Activated CD4-positive, CD25-positive, alpha-beta regulatory T cell (primary cell): Measurements from ENCODE around the gene CTU1.

Experiments
- DNase-seq, 4 experiments: peaks; one replicate each; lab custom pipeline; 2025; lab: John Stamatoyannopoulos, UW

Gene CTU1

GRCh38 chr19:51131780-51132680 is 23.8 kb upstream of the CTU1 start:
- DNase-seq: no peak

- DNase-seq: no peak
Observed at GRCh38 chr19:51129716-51130115, 21.5 kb upstream of the CTU1 start.

DNA sequence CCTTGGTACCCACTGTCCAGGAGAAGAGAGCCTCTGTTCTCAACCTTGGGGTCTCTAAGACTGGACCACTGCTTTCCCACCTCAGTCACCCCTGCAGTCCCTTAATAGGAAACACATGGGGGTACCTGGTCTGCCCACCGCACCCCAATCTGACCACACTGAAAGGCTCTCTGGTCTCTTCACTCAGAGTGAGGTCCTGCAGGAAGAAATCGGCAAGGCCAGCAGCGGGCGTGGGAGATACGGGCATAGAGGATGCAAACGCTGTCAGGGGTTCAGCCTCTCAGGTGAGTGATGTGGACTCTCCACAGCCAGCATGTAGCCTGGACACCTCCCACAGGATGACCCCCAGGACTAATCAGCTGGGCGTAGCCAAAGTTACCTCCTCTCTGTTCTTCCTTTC is 20.0 kb upstream of the CTU1 start:
- no peak for DNase-seq

- no peak for DNase-seq
Observed at GRCh38 chr19:51127755-51128154, 19.5 kb upstream of the CTU1 start.

GRCh38 chr19:51127032-51127431 is 18.8 kb upstream of the CTU1 start:
- no peak for DNase-seq

GRCh38 chr19:51125421-51126075 is 17.3 kb upstream of the CTU1 start:
- DNase-seq: no peak

DNA sequence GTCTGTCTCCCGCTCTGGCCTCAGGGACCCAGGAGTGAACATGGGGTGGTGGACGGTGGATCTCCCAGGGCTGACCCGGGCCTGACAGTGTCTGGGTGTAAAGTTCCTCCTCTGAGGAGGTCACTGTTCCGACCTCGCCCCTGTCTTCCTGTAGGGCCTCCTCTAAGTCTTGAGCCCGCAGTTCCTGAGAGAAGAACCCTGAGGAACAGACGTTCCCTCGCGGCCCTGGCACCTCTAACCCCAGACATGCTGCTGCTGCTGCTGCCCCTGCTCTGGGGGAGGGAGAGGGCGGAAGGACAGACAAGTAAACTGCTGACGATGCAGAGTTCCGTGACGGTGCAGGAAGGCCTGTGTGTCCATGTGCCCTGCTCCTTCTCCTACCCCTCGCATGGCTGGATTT is 16.5 kb upstream of the CTU1 start, which contains the start of gene SIGLEC9:
Gene SIGLEC9 (plus strand): TSS at position 178 of the 400 bp plus-strand sequence. CDS start 69 bp downstream, at position 247.
- no peak for DNase-seq

- no peak for DNase-seq
Observed at GRCh38 chr19:51124216-51124615, 16.0 kb upstream of the CTU1 start.

GRCh38 chr19:51123802-51124201 is 15.6 kb upstream of the CTU1 start:
- no peak for DNase-seq

GRCh38 chr19:51123381-51123800 is 15.2 kb upstream of the CTU1 start:
- DNase-seq: peak in 2 of 4 experiments; percentile 15 to 35

DNA sequence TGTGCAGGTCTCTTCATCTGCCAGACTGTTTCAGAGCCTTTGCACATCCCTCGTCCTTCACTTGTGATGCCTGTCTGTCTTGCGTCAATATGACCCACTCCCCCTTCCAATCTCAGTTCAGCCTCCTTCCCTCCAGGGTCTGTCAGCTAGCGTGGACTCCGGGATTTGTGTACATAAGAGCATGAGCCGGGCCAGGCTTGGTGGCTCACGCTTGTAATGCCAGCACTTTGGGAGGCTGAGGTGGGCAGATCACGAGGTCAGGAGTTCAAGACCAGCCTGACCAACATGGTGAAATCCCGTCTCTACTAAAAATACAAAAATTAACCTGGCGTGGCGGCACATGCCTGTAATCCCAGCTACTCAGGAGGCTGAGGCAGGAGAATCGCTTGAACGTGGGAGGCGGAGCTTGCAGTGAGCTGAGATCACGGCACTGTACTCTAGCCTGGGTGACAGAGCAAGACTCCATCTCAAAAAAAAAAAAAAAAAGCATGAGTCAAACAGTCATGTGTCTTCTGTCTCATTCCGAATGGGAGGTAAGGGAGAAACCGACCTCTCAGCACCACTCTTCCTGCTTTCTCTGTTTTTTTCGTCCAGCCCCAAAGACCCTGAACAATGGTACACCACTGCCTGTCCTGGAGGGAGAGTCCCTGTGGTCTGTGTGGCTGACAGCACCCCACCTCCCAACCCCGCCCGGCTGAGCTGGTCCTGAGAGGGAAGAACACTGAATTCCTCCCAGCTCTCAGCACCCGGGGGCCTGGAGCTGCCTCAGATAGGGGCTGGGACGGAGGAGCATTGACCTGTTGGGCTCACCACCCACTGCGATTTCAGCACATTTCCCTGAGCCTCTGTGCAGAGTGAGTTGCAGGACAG is 14.1 kb upstream of the CTU1 start:
- DNase-seq: no peak

GRCh38 chr19:51121257-51121656 is 13.0 kb upstream of the CTU1 start:
- DNase-seq: no peak

DNA sequence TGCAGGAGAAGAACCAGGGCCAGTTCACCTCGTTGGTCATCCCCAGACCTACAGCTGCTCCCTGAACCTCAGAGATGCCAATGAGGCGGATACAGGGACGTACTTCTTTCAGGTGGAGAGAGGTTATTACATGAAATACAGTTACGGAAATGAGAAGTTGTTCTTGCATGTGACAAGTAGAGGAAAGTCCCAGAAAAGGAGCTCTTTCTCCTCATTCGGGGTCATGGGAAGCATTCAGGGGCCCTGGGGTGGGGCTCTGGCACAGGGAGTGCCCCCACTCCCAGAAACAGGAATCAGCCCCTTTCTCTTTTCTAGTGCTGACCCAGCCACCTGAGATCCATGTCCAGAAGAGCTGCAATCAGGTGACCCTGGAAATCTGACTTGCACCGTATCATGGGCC is 12.0 kb upstream of the CTU1 start:
- DNase-seq: no peak

DNA sequence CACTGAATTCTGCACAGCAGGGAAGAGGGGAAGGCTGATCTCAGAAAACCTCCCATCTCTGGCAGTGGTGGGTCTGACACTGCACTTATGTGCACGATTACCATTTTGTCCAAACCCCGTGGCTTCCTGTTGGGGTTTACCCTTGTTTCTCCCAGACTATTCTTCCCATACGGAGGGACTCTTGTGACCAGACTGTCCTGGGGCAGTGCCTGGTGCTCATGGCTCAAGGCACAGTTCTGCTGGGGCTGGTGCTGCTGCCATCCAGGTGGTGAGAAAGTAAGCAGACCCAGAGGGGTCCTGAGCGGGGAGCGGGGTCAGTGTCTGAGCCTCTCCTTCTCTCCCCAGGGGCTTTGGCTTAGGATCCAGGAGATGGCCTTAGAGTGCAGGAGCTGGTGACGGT is 11.4 kb upstream of the CTU1 start:
- no peak for DNase-seq

- no peak for DNase-seq
Observed at GRCh38 chr19:51119101-51119500, 10.9 kb upstream of the CTU1 start.

GRCh38 chr19:51116736-51117286 is 8.6 kb upstream of the CTU1 start:
- DNase-seq: no peak

DNA sequence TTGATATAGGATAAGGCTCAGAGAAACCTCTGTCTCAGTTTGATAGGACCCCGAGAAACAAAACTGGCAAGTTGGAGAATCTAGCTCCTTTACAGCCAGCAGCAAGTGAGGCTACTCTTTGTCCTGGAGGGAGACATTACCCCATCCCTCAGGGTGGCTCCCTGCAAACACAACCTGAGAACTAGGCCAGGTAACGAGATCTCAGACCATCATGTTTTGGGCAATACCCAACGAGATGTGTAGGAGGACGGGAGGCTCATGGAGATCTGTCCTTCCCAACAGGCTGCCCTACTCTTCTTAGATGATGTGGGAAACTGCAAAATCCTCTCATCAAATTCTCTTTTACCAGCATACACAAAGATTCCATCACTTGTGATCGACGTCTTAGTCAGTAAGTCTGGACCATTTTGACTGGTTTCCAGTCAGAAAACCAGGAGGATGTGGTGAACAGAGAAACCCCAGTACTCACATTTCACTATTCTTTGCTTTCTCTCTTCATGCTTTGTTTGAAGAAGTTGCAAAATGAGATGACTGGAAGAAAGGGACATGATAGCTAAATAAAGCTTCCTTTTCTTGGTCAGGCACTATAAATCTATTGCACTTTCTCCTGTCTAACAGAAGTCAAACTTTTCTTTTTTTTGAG is 6.0 kb upstream of the CTU1 start:
- no peak for DNase-seq

GRCh38 chr19:51111606-51112005 is 3.4 kb upstream of the CTU1 start:
- DNase-seq: no peak

DNA sequence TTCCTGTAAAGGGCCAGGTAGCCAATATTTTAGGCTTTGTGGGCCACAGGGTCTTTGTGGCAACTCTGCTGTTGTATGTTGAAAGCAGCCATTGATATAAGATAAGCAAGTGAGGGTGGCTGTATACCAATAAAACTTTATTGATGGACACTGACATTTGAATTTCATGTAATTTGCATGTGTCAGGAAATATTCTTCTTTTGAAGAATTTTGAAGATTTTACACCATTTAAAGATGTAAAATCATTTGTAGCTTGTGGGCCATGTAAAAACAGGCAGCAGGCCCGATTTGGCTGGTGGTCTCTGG is 2.4 kb upstream of the CTU1 start:
- no peak for DNase-seq

DNA sequence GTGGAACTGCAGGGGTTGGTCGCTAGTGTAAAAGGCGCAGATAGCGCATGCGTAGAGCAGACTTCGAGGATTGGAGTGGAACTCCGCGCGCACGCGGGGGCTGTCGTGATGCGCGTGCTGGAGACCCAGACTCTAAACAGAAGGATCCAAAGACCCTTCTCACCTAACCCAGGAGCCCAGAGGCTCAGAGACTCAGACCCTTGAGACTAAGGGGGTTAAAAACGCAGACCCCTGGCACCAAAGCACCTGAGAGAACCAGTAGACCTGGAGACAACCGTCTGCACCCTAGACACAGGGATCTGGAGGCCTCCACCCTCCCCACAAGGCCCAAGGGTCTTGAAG is 567 bp upstream of the CTU1 start:
- no peak for DNase-seq

DNA sequence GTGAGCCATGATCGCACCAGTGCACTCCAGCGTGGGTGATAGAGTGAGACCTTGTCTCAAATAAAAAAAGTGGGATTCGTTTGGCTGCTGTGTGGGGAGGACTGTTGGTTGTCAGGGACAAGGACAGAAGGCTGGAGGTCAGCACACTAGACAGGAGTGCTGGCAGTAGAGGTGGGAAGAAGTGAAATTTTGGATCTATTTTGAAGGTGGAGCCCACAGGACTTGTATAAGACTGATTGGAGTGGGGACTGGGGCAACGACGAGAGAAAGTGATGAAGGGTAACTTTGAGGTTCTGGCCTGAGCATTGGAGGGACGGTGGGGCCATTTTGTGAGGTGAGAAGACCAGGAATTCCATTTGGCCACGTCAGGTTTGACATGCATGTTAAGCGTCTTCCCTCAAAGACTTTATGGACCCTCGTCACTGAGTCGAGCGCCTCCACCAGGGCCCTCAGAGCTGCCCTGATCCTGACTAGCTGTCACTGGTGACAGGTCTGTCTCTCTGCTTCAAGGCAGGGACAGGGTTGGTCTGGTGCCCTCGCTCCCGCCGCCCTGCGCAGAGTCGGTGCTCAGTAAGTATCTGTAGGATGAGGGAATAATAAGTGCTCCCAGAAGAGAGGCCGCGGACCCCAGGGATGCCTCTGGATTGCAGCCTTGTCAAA is 673 bp downstream of the CTU1 start:
- DNase-seq: no peak
